Measurements from ENCODE around the gene CFAP58.

The CFAP58 gene

DNA sequence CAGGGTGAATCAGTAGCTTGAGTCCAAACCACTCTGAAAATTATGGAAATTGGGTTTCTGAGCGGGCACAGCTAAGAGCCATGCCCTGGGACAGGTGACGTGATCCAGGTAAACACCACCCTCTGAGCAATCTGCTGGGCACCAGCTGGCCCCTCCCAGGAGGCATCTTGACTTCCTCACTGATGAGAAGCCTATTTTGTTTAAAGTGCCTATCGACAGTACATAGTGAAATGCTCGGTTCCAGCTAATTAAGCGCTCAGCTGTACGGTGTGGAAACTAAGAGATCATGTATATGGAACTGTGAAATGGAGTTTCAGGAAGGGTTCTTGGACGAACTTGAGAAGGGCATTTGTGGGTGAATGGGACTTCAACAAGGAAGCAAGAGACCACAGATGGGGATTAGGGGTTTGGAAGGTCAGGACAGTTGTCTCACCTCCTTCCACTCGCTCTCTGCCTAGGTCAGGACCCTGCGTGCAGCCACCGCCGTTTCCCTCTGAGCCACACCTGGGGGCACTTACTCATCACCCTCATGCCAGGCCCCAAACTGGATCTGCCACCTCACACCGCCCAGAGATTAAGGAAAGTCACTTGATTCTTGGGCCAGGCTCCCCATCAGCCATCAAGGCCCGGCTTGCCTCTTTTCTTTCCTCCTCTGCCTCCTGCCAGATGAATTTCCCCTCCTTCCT is 18.5 kb upstream of the CFAP58 start:
- DNase-seq = peak; percentile 18

- DNase-seq = no peak
Observed at GRCh38 chr10:104336821-104337467, 16.7 kb upstream of the CFAP58 start.

DNA sequence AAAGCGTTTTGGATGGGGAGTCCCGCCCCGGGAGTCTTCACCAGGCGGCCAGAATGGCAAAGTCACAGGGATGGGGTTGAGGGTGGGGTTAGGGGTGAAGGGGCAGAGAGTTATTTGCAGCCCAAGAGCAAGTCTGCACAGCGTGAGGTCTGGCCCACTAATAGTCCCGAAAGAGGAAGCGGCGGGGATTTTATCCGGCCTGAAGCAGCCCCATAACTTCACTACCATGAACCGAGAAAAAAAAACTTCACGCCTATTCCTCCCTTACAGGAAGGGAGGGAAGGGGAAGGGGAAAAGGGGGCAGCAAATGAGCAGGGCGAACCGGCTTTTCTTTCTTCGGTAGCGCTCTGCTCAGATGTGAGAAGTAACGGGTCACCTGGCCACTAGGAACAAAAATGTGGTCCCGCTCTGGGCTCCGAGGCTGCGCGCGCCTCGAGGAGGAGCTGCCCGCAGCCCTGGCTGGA is 16.1 kb upstream of the CFAP58 start:
- DNase-seq = no peak

DNA sequence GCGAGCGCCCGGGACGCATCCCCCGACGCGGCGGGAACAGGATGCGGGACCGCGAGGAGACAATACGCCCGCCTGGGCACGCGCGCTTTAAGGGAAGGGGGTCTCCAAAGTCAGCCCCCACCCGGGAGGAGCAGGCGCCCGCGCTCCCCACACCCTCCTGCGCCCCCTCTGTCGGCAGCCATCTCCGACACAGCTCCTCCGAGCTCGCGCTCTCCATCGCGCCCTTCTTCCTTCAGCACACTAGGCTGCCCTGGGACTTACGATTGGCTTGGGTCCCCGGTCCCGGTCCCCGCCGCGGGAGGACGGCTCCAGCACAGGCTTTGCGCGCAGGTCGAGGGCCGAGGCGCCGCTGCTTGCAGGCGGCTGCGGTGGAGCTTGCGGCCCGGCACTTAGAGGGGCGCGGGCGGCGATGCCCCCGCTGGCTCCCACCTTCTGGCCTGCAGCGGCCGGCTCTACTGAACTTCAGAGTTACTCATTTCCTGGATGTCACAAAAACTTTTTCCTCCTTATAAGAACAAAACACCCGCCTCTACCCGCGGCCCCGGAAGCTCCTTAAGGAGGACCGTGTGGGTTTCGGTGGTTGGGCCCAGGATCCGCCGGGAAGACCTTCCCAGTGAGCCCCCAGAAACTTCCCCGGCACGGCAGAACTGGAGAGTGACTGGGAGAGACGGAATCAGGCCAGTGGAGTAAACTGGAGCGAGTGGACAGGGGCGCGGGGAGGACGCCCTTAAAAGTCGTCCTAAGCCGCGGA is 15.5 kb upstream of the CFAP58 start, which contains the start of gene ITPRIP:
Gene ITPRIP, minus strand, starts transcription at position 481 of the 751 bp plus-strand sequence. CDS start 22,414 bp downstream, outside the sequence.
- DNase-seq = peak; percentile 20

- no peak for DNase-seq
Observed at GRCh38 chr10:104339469-104340110, 14.0 kb upstream of the CFAP58 start.

DNA sequence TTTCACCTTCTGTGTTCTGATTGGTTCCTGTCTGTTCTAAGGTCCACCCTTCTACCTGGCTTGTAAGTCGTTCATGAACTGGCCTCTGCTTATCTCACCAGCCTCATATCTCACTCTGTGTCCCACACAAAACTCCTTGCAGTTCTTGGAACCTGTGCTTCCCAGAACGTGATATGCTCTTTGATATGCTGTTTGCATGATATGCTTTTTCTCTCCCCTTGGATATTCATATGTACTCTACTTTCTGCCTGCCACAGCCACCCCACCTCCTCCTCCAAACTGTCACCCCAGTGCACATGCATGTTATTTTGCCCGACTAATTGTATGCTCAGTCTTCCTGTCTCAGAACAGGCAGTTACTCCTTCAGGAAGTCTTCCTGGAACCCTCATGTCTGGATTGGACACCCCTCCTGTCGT is 13.5 kb upstream of the CFAP58 start:
- DNase-seq = no peak

DNA sequence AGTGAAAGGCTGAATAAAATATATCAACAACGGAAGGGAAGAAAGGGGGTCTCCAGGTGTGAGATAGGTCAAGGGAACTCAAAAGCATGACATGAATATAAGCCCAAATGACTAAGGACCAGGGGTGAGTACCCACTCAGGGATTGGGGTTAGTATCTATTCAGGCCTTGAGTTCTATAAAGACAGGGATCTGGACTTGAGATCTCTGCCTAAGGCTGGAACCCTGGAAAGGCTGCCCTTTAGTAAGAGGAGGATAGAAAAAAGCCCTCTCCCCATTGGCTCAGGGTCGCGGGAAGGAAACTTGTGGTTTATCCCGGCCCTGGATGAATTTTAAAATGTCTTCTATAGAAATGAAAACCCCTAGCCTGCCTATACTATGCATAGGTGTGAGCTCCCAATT is 13.0 kb upstream of the CFAP58 start:
- DNase-seq = no peak

GRCh38 chr10:104342941-104343411 is 10.7 kb upstream of the CFAP58 start:
- DNase-seq = no peak

- DNase-seq = no peak
Observed at GRCh38 chr10:104344219-104344618, 9.4 kb upstream of the CFAP58 start.

DNA sequence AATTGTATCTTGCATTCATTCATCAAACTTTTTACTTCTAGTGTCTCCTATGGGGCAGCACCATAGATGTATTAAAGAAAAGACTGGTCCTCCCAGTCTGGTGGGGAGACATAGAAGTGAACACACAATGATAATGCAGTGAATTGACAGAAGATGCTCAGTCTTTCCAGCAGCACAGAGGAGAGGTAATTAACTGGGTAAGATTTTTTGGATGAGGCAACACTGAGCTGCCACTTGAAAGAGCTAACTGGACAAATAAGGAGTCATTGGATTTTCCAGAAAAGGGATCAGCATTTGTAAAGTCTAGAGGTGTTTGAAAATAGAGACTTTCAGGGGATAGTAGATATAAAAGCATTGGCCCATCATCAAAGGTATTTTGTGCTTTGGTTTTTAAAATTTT is 8.1 kb upstream of the CFAP58 start:
- no peak for DNase-seq

DNA sequence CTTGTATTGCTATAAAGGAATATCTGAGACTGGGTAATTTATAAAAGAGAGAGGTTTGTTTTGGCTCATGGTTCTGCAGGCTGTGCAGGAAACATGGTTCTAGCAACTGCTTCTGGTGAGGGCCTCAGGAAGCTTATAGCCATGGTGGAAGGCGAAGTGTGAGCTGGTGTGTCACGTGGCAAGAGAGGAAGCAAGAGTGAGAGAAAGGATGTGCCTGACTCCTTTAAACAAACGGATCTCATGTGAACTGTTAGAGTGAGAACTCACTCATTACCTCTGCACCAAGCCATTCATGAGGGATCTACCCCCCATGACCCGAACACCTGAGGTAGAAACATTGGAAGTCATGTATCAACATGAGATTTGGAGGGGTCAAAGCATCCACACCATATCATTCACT is 7.7 kb upstream of the CFAP58 start:
- DNase-seq = no peak

DNA sequence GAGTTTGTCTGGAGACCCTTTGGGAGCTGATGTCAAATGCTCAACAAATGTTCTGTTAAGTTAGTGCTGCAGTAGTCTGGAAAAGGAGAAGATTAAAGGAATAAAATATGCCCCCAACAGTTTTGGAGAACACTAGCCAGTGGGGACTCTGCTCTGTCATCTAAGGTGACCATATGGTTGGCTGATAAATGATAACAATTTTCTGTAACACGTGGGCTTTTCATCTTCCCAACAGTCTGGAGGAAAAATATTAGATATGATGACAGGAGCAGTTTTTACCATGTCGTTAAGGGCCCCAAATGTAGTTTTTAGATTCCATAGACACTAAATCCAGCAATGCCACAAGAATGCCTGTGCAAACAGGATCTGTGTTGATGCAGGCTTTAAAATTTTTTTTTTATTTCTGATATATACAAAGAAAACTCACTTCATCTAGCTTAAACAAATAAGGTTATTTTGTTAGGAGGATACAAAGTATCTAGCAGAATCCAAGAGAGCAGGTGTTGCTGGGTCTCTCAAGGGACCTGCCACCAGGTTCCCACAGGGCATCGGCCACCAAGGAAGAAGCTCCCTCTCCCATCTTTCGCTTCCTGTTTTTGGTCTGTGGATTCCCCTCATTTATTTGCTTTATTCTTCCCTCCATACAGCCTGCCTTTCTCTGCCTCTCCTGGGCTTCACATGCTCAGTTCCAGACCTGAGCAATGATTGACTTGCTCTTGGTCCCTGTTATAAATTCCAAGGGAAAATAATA is 6.2 kb upstream of the CFAP58 start:
- no peak for DNase-seq

DNA sequence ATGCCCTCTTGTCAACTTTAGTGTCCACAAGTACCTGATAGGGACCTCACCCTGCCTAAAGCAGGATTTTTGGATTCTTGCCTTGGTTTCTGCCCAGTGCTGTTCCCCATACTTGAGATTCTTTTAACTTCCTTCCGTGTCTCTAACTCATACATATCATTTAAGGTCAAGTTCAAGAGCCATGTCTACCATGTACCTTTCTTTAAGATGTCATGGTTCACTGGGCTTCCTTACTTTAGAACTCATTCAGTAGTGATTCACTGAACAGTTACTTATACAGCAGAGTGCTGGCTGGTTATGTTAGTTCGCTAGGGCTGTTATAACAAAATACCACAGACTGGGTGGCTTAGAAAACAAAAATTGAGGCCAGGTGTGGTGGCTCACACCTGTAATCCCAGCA is 5.0 kb upstream of the CFAP58 start:
- DNase-seq = no peak

- DNase-seq = no peak
Observed at GRCh38 chr10:104349623-104350126, 4.0 kb upstream of the CFAP58 start.

DNA sequence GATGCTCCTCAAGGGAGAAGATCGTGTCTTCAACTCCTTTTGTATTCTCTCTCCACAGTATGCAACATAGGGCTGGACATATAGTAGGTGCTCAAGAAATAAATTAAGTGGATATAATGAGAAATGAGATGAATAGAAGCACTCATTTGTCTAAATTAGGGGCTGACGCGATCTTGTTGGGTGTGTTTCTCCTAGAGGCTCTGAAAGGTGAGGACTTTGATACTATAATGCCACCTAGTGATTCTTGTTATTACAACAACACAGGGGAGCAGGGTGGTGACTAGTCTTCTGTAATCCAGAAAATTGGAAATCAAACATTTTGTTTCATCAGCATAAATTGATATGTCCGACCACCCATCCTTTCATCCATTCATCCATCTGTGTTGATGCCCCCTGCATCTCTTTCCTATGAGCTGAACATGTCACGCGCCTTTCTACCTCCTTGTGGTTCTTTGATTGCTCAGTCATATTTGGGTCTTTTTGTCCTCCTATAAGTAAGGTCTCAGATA is 3.5 kb upstream of the CFAP58 start:
- DNase-seq = no peak

DNA sequence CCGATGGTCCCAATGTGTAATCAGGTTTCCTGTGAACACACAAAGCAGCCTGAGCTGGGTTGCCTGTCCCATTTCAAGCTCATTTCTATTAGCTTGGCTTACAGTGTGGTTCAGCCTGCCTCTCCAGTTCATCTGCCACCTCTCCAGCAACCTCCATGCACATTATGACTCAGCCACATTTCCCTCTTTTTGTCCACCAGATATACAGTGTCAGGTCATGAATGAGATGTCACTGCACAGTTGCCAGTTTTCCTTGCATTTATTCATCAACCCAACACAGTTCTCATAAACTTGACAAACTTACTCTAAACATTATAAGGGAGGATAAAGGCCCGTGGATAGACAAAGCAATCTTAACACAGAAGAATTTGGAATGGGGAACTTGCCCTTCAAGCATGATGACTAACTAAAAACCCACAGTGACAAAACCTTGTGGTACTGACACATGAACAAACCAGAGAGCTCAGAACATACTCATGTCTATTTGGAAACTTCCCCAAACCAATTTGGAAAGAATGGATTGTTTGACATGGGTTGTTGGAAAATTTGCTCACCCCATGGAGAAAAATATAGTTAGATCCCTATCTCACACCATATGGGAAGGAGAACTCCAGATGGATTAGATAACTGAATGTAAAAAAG is 2.5 kb upstream of the CFAP58 start:
- DNase-seq = no peak

DNA sequence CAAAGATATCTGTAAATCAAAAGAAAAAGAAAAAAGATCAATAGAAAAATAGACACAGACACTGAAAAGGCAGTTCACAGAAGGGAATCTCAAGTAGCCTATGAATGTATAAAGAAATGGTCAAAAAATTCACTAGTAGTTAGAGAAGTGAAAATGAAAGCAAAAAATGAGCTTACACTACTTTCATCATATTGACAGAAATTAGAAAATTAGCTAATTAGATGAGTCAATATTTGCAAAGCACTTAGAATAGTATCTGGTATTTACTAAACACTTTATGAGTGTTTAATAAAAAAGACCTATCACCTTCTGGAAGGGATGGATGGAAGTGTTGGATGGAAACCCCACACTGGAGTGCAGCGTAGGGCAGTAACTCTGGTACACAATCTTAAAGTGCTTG is 1.7 kb upstream of the CFAP58 start:
- DNase-seq = no peak

- DNase-seq = no peak
Observed at GRCh38 chr10:104359811-104360210, 6.2 kb downstream of the CFAP58 start.

DNA sequence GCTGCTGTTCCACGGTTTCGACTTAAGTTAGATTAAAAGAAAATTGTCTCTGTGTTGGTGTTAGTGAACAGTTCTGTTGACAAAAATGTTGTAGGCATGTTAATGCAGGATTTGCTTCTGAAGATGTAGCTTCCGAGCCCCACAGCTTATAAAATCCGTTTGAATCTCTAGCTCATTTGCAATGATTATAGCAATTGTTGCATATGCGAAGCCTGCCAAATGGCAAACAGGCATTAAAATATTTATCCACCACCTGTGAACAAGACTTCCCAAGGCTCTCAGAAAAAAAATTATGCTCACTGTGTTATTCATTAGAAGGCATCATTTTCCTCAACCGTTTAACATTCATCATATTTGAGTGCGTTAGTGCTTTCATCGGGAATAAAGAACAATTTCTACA is 14.3 kb downstream of the CFAP58 start:
- DNase-seq = no peak

GRCh38 chr10:104368381-104368780 is 14.7 kb downstream of the CFAP58 start:
- no peak for DNase-seq

GRCh38 chr10:104371753-104372152 is 18.1 kb downstream of the CFAP58 start:
- DNase-seq = no peak

GRCh38 chr10:104374591-104374990 is 21.0 kb downstream of the CFAP58 start:
- DNase-seq = no peak
